OCI-LY1 (cell line): Measurements from ENCODE around the gene PTPRE.

Experiments used
- CTCF ChIP-seq: fragments of 200-600 bp; sonication (generic), shearing (Covaris generic); IDR thresholded peaks from 2 replicates; pipeline ENCODE4 v1.5.1; 2017; ENCODE audit warnings: mild to moderate bottlenecking, antibody characterized with exemption, low read length, moderate library complexity, mixed read lengths
- EZH2 ChIP-seq: fragments of 200-600 bp; sonication (generic), shearing (Covaris generic); IDR thresholded peaks from 2 replicates; pipeline ENCODE4 v1.8.0; 2017; ENCODE audit warnings: borderline replicate concordance, mixed run types, mild to moderate bottlenecking, antibody characterized with exemption, low read length, moderate library complexity, mixed read lengths

GRCh38 chr10:127979566-127979965 lies 72.7 kb downstream of the PTPRE start:
- TF ChIP-seq CTCF (no peak), EZH2 (no peak)
